H9 (cell line): ENCODE data around the gene USP21. TPM values are rescaled to one million over a fixed set of nuclear protein-coding genes. Genes with fewer than 3 reads are reported as not detected.
A peak's percentile ranks its signal among the peaks of the same experiment; 100 is the strongest.

Experiments
- DNase-seq: peaks from one replicate; pipeline ENCODE4 v3.0.0-alpha.2; 2017
- H2AFZ ChIP-seq: one replicate; pipeline ENCODE4 v1.6.1; 2013; ENCODE audit warnings: mild to moderate bottlenecking, low read length, control low read depth, moderate library complexity
- H2AK5ac ChIP-seq: 2 replicates; pipeline ENCODE4 v1.6.1; 2013; ENCODE audit warnings: low read length, control low read depth, mixed read lengths; ENCODE audit not compliant: insufficient read length
- H2BK120ac ChIP-seq: one replicate; pipeline ENCODE4 v1.6.1; 2013; ENCODE audit warnings: low read depth, mild to moderate bottlenecking, low read length, control low read depth, inconsistent platforms; ENCODE audit not compliant: poor library complexity, severe bottlenecking
- H2BK12ac ChIP-seq: 2 replicates; pipeline ENCODE4 v1.6.1; 2013; ENCODE audit warnings: low read length, control low read depth, mixed read lengths, low read depth; ENCODE audit not compliant: insufficient read length
- H2BK15ac ChIP-seq: 2 replicates; pipeline ENCODE4 v1.6.1; 2013; ENCODE audit warnings: low read depth, low read length, control low read depth
- H2BK20ac ChIP-seq: one replicate; pipeline ENCODE4 v1.6.1; 2013; ENCODE audit warnings: low read depth, mild to moderate bottlenecking, low read length, control low read depth, inconsistent platforms; ENCODE audit not compliant: poor library complexity, severe bottlenecking
- H2BK5ac ChIP-seq: 2 replicates; pipeline ENCODE4 v1.6.1; 2013; ENCODE audit warnings: low read length, control low read depth, mixed read lengths; ENCODE audit not compliant: insufficient read length
- H3K14ac ChIP-seq: 2 replicates; pipeline ENCODE4 v1.6.1; 2013; ENCODE audit warnings: low read length, control low read depth; ENCODE audit not compliant: insufficient read depth
- H3K18ac ChIP-seq: 2 replicates; pipeline ENCODE4 v1.6.1; 2013; ENCODE audit warnings: low read depth, mild to moderate bottlenecking, mixed read lengths, low read length, control low read depth; ENCODE audit not compliant: insufficient read length
- H3K23ac ChIP-seq: 2 replicates; pipeline ENCODE4 v1.6.1; 2013; ENCODE audit warnings: low read length, control low read depth, mixed read lengths, low read depth; ENCODE audit not compliant: insufficient read length
- H3K23me2 ChIP-seq: 2 replicates; pipeline ENCODE4 v1.6.1; 2013; ENCODE audit warnings: low read depth, mild to moderate bottlenecking, mixed read lengths, low read length, control low read depth; ENCODE audit not compliant: insufficient read length, poor library complexity, severe bottlenecking
- H3K27ac ChIP-seq: 2 replicates; pipeline ENCODE4 v1.5.1; 2013; ENCODE audit warnings: low read length, control low read depth, mixed read lengths, low read depth; ENCODE audit not compliant: insufficient read length
- H3K27me3 ChIP-seq: 2 replicates; pipeline ENCODE4 v1.6.1; 2013; ENCODE audit warnings: low read length, control low read depth, inconsistent platforms; ENCODE audit not compliant: insufficient read depth
- H3K4ac ChIP-seq: 2 replicates; pipeline ENCODE4 v1.6.1; 2013; ENCODE audit warnings: low read depth, mild to moderate bottlenecking, control low read depth, inconsistent platforms, low read length, moderate library complexity
- H3K4me1 ChIP-seq: 2 replicates; pipeline ENCODE4 v1.6.1; 2013; ENCODE audit warnings: low read length, control low read depth, inconsistent platforms; ENCODE audit not compliant: insufficient read depth
- H3K4me2 ChIP-seq: 2 replicates; pipeline ENCODE4 v1.6.1; 2013; ENCODE audit warnings: low read length, control low read depth, mixed read lengths; ENCODE audit not compliant: insufficient read length, insufficient read depth
- H3K56ac ChIP-seq: 2 replicates; pipeline ENCODE4 v1.6.1; 2013; ENCODE audit warnings: low read depth, mild to moderate bottlenecking, mixed read lengths, low read length, control low read depth; ENCODE audit not compliant: insufficient read length
- H3K79me1 ChIP-seq: 2 replicates; pipeline ENCODE4 v1.6.1; 2013; ENCODE audit warnings: low read depth, mild to moderate bottlenecking, moderate library complexity, low read length, control low read depth, inconsistent platforms; ENCODE audit not compliant: insufficient read depth, poor library complexity, severe bottlenecking
- H3K79me2 ChIP-seq: 2 replicates; pipeline ENCODE4 v1.6.1; 2013; ENCODE audit warnings: low read length, control low read depth, inconsistent platforms; ENCODE audit not compliant: insufficient read depth
- H3K9ac ChIP-seq: 2 replicates; pipeline ENCODE4 v1.6.1; 2013; ENCODE audit warnings: low read length, control low read depth, mixed read lengths; ENCODE audit not compliant: insufficient read length; ENCODE audit errors: extremely low read depth
- H3K9me3 ChIP-seq: one replicate; pipeline ENCODE4 v1.6.1; 2013; ENCODE audit warnings: low read depth, low read length, inconsistent platforms; ENCODE audit not compliant: control insufficient read depth
- H3T11ph ChIP-seq: one replicate; pipeline ENCODE4 v1.6.1; 2013; ENCODE audit warnings: mild to moderate bottlenecking, low read length, control low read depth, inconsistent platforms
- H4K20me1 ChIP-seq: one replicate; pipeline ENCODE4 v1.6.1; 2013; ENCODE audit not compliant: control insufficient read depth, insufficient read length, insufficient read depth
- H4K5ac ChIP-seq: 2 replicates; pipeline ENCODE4 v1.6.1; 2013; ENCODE audit warnings: low read depth, mild to moderate bottlenecking, mixed read lengths, low read length, control low read depth; ENCODE audit not compliant: insufficient read length
- H4K8ac ChIP-seq: replicated peaks from 2 replicates; pipeline ENCODE4 v1.6.1; 2013; ENCODE audit warnings: low read length, control low read depth, mixed read lengths, low read depth; ENCODE audit not compliant: insufficient read length
- H4K91ac ChIP-seq: 2 replicates; pipeline ENCODE4 v1.6.1; 2013; ENCODE audit warnings: low read depth, mild to moderate bottlenecking, moderate library complexity, mixed read lengths, low read length, control low read depth; ENCODE audit not compliant: insufficient read length
- H3K27ac Mint-ChIP-seq, 3 experiments: 2 replicates in 2 of 3; 3 replicates in 1 of 3; pipeline ENCODE4 v1.8.0; 2020 to 2021; ENCODE audit warnings: mixed read lengths in 3 of 3, mild to moderate bottlenecking in 1 of 3, moderate library complexity in 1 of 3
- H3K27me3 Mint-ChIP-seq: 2 replicates; pipeline ENCODE4 v1.8.0; 2021; ENCODE audit warnings: low read depth, mild to moderate bottlenecking, moderate library complexity, mixed read lengths
- H3K36me3 Mint-ChIP-seq, 3 experiments: 2 replicates in 2 of 3; 3 replicates in 1 of 3; pipeline ENCODE4 v1.8.0; 2020 to 2021; ENCODE audit warnings: low read depth in 3 of 3, mixed read lengths in 3 of 3; ENCODE audit not compliant: insufficient read depth in 1 of 3
- H3K4me1 Mint-ChIP-seq, 2 experiments: 2 replicates each; pipeline ENCODE4 v1.8.0; 2020; ENCODE audit warnings: mixed read lengths in 2 of 2
- H3K4me3 Mint-ChIP-seq, 2 experiments: 2 replicates in 1 of 2; 3 replicates in 1 of 2; pipeline ENCODE4 v1.8.0; 2020 to 2021; ENCODE audit warnings: mild to moderate bottlenecking in 2 of 2, mixed read lengths in 2 of 2, moderate library complexity in 1 of 2
- H3K9me3 Mint-ChIP-seq, 2 experiments: 2 replicates in 1 of 2; 3 replicates in 1 of 2; pipeline ENCODE4 v1.8.0; 2020; ENCODE audit warnings: mild to moderate bottlenecking in 2 of 2, mixed read lengths in 2 of 2, moderate library complexity in 1 of 2
- WGBS: extraction: QIAGEN DNeasy Blood & Tissue Kit; methylation state at CpG from one replicate; pipeline ENCODE4 v1.1.7; 2013; ENCODE audit warnings: missing lambda C conversion rate, low lambda C conversion rate, mixed read lengths; ENCODE audit not compliant: insufficient read length; ENCODE audit errors: extremely low coverage; 5-methylcytosine and 5-hydroxymethylcytosine counted together
- total RNA-seq: library from RNA; stranded (reverse); gene quantifications from 2 replicates; pipeline ENCODE4 v1.2.1, GENCODE V29; 2021
- TF ChIP-seq, protein P1 (sequence below): fragments of 200-600 bp; sonication (generic); conservative IDR thresholded peaks from 3 replicates; pipeline ENCODE4 v1.8.0; 2021; ENCODE audit warnings: antibody characterized with exemption, mild to moderate bottlenecking

The USP21 gene
- total RNA-seq, 1 experiment from 2014 or later = 17.9 TPM

DNA sequence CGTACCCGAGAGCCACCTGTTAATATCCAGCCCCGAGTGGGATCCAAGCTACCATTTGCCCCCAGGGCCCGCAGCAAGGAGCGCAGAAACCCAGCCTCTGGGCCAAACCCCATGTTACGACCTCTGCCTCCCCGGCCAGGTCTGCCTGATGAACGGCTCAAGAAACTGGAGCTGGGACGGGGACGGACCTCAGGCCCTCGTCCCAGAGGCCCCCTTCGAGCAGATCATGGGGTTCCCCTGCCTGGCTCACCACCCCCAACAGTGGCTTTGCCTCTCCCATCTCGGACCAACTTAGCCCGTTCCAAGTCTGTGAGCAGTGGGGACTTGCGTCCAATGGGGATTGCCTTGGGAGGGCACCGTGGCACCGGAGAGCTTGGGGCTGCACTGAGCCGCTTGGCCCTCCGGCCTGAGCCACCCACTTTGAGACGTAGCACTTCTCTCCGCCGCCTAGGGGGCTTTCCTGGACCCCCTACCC is 1.4 kb downstream of the USP21 start:
- Histone ChIP-seq H3K27ac (no peak overlapping the region), H3K56ac (no peak overlapping the region), H3T11ph (no peak overlapping the region), H4K5ac (no peak overlapping the region), H3K79me1 (no peaks in the 10 kb centered on the region), H2AFZ (no peak overlapping the region), H3K14ac (no peak overlapping the region), H3K79me2 (no peaks in the 10 kb centered on the region), H4K8ac (no peak overlapping the region), H3K4me2 (peak overlapping the region; percentile 94), H2BK20ac (no peak overlapping the region), H2BK15ac (no peak overlapping the region), H3K4me1 (no peaks in the 10 kb centered on the region), H4K20me1 (no peaks in the 10 kb centered on the region), H4K91ac (no peak overlapping the region), H3K23ac (no peak overlapping the region), H3K4ac (no peak overlapping the region), H2AK5ac (no peak overlapping the region), H3K27me3 (no peaks in the 10 kb centered on the region), H3K23me2 (peaks cover 10% of the 10 kb centered on the region), H2BK120ac (no peak overlapping the region), H2BK5ac (no peak overlapping the region), H2BK12ac (no peak overlapping the region), H3K9me3 (no peaks in the 10 kb centered on the region), H3K9ac (no peak overlapping the region), H3K18ac (no peak overlapping the region)
- no peak overlapping the region for H3K27ac Mint-ChIP-seq
- no peak for DNase-seq
- H3K27me3 Mint-ChIP-seq = no peaks in the 10 kb centered on the region; the same call in 1 of the 2 replicates
- H3K36me3 Mint-ChIP-seq = peaks cover 29 to 67% (median 56%) of the 10 kb centered on the region in 3 experiments
- no peaks in the 10 kb centered on the region for H3K9me3 Mint-ChIP-seq
- TF ChIP-seq, protein P1, sequence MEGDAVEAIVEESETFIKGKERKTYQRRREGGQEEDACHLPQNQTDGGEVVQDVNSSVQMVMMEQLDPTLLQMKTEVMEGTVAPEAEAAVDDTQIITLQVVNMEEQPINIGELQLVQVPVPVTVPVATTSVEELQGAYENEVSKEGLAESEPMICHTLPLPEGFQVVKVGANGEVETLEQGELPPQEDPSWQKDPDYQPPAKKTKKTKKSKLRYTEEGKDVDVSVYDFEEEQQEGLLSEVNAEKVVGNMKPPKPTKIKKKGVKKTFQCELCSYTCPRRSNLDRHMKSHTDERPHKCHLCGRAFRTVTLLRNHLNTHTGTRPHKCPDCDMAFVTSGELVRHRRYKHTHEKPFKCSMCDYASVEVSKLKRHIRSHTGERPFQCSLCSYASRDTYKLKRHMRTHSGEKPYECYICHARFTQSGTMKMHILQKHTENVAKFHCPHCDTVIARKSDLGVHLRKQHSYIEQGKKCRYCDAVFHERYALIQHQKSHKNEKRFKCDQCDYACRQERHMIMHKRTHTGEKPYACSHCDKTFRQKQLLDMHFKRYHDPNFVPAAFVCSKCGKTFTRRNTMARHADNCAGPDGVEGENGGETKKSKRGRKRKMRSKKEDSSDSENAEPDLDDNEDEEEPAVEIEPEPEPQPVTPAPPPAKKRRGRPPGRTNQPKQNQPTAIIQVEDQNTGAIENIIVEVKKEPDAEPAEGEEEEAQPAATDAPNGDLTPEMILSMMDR = no peak
- H3K4me1 Mint-ChIP-seq = peaks cover 26% of the 10 kb centered on the region in 2 experiments
- WGBS = no CpG with 5 or more reads among the region's 22 CpGs
- peak overlapping the region; percentile 81 to 89 for H3K4me3 Mint-ChIP-seq
